NB4 (cell line): Measurements from ENCODE around the gene TBC1D8B.

Experiments
- MYC ChIP-seq: IDR thresholded peaks from 2 replicates; pipeline ENCODE4 v1.6.1; 2011; ENCODE audit warnings: low read depth, low read length
- TF ChIP-seq, protein P1 (sequence below): IDR thresholded peaks from one replicate; pipeline ENCODE4 v1.5.1; 2012; ENCODE audit warnings: low read depth, low read length

DNA sequence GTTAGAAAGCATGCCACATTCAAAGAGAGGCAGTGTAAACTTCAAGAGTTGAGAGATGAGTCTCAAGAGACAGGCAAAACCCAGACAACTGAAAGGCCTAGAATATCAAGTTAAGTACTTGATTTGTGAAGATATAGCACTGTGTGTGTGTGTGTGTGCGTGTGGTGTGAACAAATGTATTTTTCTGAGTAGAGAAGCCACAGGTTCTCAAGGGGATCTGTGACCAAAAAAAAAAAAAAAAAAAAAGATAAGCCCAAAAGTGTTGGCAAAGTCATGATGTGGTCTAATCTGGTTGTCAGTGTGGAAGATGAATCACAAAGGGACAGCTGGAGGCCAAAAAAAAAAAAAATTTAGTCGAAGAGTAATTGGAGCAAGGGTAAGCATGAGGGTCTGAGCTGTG, 96.8 kb downstream of the TBC1D8B start:
- TF ChIP-seq MYC, result no peak
- TF ChIP-seq, protein P1, sequence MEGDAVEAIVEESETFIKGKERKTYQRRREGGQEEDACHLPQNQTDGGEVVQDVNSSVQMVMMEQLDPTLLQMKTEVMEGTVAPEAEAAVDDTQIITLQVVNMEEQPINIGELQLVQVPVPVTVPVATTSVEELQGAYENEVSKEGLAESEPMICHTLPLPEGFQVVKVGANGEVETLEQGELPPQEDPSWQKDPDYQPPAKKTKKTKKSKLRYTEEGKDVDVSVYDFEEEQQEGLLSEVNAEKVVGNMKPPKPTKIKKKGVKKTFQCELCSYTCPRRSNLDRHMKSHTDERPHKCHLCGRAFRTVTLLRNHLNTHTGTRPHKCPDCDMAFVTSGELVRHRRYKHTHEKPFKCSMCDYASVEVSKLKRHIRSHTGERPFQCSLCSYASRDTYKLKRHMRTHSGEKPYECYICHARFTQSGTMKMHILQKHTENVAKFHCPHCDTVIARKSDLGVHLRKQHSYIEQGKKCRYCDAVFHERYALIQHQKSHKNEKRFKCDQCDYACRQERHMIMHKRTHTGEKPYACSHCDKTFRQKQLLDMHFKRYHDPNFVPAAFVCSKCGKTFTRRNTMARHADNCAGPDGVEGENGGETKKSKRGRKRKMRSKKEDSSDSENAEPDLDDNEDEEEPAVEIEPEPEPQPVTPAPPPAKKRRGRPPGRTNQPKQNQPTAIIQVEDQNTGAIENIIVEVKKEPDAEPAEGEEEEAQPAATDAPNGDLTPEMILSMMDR, result no peak
